Activated CD8-positive, alpha-beta memory T cell treated with anti-CD3 and anti-CD28 coated beads for 36 hours (primary cell): ENCODE results near the gene ACTN4. TPM values are rescaled to one million over a fixed set of nuclear protein-coding genes. Genes with fewer than 3 reads are reported as not detected.

Source experiments
- CTCF ChIA-PET: fragments of 350-600 bp; sonication (Branson Sonifier 250); formaldehyde crosslinking; loops from one replicate; lab custom pipeline; 2021; ENCODE audit warnings: antibody characterized with exemption; lab: Charles Lee
- POLR2A ChIA-PET: fragments of 350-600 bp; sonication (Branson Sonifier 250); formaldehyde crosslinking; loops from one replicate; lab custom pipeline; 2021; ENCODE audit warnings: antibody characterized with exemption; lab: Charles Lee
- total RNA-seq, 2 experiments: library from RNA; stranded (reverse); gene quantifications; one replicate each; pipeline ENCODE4 v1.2.3, GENCODE V29; 2021

The ACTN4 gene
- total RNA-seq, 2 experiments from 2014 or later: 292 to 301 TPM

DNA sequence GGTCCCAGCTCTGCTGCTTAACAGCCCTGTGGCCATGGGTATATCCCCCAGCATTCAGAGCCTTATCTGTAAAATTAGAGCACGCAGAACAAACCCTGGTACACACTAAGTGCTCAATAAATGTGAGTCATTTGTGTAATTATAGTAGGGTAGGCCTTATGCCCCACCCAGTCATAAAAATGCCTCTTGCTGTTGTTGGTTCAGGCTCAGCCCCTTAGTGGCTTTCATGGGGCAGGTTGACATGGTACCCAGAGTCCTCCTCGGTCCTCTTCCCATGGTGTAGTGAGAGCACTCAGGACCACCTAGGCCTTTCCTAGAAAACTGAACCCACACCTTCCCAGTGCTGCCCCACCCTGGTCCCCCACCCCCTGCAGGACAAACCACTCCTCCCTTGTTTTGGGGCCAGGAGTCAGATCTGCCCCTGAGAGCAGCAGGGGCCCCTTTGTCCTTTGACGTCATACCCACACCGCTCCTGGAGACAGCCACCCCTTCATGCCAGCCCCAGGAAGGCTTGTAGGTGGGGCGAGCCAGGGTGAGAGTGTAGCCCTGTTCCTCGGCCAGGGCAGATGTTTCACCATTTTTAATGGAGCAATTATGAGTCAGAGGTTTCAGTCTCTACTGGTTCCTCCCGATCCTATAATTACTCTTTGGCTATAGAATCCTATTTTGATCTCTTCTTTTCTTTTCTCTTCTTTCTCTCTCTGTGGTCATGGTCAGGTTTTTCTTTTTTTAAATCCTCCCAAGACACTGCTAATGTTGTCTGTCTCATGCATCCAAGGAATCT lies 36.8 kb downstream of the ACTN4 start:
- ChIA-PET POLR2A (no interaction called here), CTCF (no interaction called here)

GRCh38 chr19:38684862-38685665 lies 37.6 kb downstream of the ACTN4 start:
- CTCF ChIA-PET: no interaction called here

GRCh38 chr19:38685666-38686529 lies 38.4 kb downstream of the ACTN4 start:
- ChIA-PET CTCF (interaction anchor here (0.6 to 1.3 kb wide), 4 partner anchors 9 to 152 kb away, joined by 3 to 4 read pairs (median 3); partner anchors contain the start of gene ACTN4), POLR2A (no interaction called here)

More at GRCh38 chr19:38684862-38685665, 37.6 kb downstream of the ACTN4 start:
- POLR2A ChIA-PET: no interaction called here

GRCh38 chr19:38686530-38686888 lies 39.1 kb downstream of the ACTN4 start:
- CTCF ChIA-PET: interaction anchor here (0.6 to 1.3 kb wide), 4 partner anchors 9 to 151 kb away, joined by 3 to 4 read pairs (median 3); partner anchors contain the start of gene ACTN4
- POLR2A ChIA-PET: no interaction called here

GRCh38 chr19:38687837-38688378 lies 40.5 kb downstream of the ACTN4 start:
- ChIA-PET CTCF (no interaction called here), POLR2A (no interaction called here)

GRCh38 chr19:38690146-38690545 lies 42.7 kb downstream of the ACTN4 start:
- POLR2A ChIA-PET: no interaction called here
- CTCF ChIA-PET: interaction anchor here (0.6 kb wide), 1 partner anchor 86 kb away, joined by 3 read pairs; no protein-coding TSS in a partner anchor

DNA sequence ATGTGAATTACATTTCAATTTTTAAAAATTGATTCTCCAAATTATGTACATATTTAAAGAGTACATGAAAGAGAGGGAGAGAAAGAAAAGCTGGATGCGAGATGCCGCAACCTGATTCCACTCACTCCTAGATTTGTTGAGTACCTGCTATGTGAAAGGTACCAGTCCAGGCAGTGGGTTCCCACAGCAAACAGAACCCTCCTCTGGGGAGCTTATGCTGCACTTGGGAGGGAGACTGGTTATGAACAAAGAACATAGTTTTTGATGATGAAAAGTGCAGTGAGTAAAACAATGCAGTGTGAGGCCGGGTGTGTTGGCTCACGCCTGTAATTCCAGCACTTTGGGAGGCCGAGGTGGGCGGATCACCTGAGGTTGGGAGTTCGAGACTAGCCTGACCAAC lies 43.4 kb downstream of the ACTN4 start:
- ChIA-PET CTCF (no interaction called here), POLR2A (no interaction called here)

DNA sequence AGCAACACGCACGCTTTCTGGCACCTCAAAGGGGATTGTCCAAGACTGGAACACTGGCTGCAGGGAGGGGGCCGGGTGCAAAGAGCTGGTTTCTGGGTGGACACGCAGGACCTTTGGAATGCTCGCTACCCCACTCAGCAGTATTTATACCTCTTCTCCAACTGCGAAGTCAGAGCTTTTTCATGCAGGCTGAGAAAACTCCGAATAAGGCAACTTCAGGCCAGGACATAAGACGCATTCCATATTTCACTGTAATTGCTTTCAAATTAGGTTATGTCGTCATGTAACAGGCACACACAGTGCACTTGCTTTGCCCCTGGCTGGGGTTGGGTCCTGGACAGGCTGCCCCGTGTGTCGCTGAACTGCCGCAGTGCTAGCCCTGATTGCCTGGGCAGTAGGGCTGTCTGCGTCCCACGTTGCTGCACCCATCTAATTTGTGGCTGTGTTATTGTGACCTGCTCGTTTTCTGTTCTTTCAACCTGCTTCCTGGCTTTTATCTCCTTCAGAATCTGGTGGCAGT lies 44.5 kb downstream of the ACTN4 start:
- ChIA-PET CTCF (no interaction called here), POLR2A (no interaction called here)

GRCh38 chr19:38692458-38693379 lies 45.3 kb downstream of the ACTN4 start:
- POLR2A ChIA-PET: no interaction called here
- CTCF ChIA-PET: interaction anchor here (0.6 to 1.1 kb wide), 2 partner anchors 30 to 56 kb away, joined by 3 to 5 read pairs; no protein-coding TSS in a partner anchor

DNA sequence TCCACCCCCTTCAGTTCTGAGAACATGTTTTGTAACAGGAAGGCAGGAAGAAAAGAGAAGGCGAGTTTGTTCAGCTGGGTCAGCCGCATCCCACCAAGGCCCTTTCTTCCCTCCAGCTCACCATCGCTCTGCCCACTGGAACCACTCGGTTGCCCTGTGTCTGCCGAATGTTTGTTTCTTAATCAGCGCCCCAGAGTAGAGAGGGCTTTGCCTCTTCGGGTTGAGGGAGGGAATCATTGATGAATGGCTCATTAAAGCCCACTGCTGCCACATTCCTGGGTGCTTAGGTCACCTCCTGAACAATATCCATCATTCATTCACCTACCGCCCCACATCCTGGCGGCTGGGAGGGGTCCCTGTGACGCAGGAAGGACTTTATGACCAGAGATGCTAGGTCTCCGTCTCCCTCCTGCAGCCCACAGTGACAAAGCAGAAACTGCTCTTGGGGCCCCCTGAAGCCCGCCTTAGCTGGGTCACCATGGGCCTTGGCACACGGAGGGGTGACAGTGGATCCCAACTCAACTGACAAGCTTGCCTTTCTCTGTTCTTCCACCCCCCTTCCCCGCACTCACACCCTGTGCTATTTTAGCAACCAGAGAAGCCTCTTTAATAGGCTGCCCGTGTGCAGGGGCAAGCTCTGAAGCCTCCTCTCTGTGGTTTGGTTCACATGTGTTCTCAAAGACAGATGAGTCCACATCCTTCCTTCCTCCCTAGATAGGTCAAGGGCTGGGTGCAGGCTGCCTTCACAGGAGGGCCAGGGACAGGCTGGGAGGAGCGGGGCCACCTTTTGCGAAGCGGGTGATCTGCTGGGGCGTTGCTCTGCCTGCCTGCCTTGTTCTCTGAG lies 46.2 kb downstream of the ACTN4 start:
- ChIA-PET CTCF (interaction anchor here (1.1 kb wide), 1 partner anchor 55 kb away, joined by 3 read pairs; no protein-coding TSS in a partner anchor), POLR2A (no interaction called here)

DNA sequence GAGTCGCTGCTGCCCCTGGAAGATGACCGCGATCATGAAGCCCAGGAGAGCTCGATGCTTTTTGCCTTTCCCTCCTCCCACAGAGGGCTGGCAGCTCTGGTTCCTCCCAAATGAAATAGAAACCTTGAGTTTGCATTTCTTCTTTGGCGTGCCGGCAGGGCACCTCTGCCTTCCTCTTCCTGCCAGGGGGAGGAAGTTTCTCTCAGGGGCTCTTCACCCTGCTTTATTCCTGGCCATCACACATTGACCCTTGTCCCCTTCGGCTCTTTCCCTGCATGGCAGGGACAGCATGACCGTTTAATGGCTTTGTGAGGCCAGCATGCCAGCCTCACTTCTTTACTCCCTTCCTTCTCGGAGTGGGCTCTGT lies 47.9 kb downstream of the ACTN4 start:
- CTCF ChIA-PET: interaction anchor here (0.9 to 1.3 kb wide), 2 partner anchors 9 to 241 kb away, joined by 3 read pairs; no protein-coding TSS in a partner anchor
- POLR2A ChIA-PET: interaction anchor here (0.6 kb wide), 1 partner anchor 91 kb away, joined by 7 read pairs; no protein-coding TSS in a partner anchor

DNA sequence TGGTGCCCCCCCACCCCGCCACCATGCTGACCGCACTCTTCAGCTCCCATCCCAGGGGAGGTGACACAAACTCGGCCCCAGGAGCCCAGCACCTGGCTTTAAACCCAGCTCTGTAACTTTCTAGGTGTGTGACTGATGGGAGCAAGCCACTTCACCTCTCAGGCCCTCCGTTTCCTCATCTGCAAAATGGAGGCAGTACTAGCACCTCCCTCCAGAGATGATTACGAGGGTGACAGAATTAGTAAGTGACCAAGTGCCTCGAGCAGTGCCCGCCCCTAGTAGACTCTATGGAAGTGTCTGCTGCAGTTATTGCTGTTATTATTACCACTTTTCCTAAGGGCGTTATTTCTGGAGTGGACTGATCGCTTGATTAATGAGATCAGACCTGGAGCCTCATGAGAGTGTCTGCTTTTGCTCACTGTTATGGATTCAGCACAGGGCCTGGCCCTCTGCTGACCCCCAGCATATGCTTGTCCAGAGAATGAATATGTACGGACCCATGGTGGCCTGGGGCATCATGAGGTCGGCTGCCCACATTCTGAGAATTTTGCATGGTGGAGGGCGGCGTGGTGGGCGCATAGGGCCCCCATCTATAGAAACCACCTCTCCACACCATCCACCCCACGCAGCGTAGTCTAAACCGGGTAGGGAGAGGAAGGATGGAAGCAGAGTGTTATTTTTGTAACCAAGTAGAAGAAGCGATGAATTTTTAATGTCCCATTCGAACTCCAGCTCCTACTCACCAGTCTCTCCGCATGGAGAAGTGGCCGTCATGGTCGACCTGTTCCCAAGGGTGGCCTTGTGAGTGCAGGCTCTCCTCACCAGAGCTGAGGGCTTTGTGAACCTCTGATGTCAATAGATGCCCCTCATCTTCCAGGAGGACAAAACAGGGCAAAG lies 48.6 kb downstream of the ACTN4 start:
- CTCF ChIA-PET: interaction anchor here (1.3 kb wide), 1 partner anchor 10 kb away, joined by 3 read pairs; no protein-coding TSS in a partner anchor
- POLR2A ChIA-PET: no interaction called here

GRCh38 chr19:38696729-38697055 lies 49.2 kb downstream of the ACTN4 start:
- ChIA-PET POLR2A (no interaction called here), CTCF (no interaction called here)

GRCh38 chr19:38697197-38697596 lies 49.7 kb downstream of the ACTN4 start:
- ChIA-PET POLR2A (no interaction called here), CTCF (interaction anchor here (0.6 kb wide), 1 partner anchor 15 kb away, joined by 3 read pairs; no protein-coding TSS in a partner anchor)

GRCh38 chr19:38697641-38698071 lies 50.2 kb downstream of the ACTN4 start:
- ChIA-PET POLR2A (no interaction called here), CTCF (interaction anchor here (0.6 kb wide), 1 partner anchor 15 kb away, joined by 3 read pairs; no protein-coding TSS in a partner anchor)
